ENCODE results near the gene MYO1A. TPM values are rescaled to one million over a fixed set of nuclear protein-coding genes. Genes with fewer than 3 reads are reported as not detected.
"Not testable (repeated sequence)": the region's sequence is repeated elsewhere in the genome, so short reads cannot be mapped to it uniquely, and the experiment has no call there.

MYO1A gene
- polyA plus RNA-seq, 4 donors = 0.11 to 0.20 (median 0.15) TPM; not detected in 1

GRCh38 chr12:57019983-57020719 is 29.8 kb downstream of the MYO1A start:
- no peak for DNase-seq (ENCODE audit: low read depth in 4 of 4, low spot score in 3 of 4)

- DNase-seq (ENCODE audit: low read depth in 4 of 4, low spot score in 3 of 4) = no peak
Measured at GRCh38 chr12:57018906-57019305, 31.0 kb downstream of the MYO1A start.

- DNase-seq (ENCODE audit: low read depth in 4 of 4, low spot score in 3 of 4) = not testable (repeated sequence)
Measured at GRCh38 chr12:57018353-57018752, 31.6 kb downstream of the MYO1A start.

GRCh38 chr12:57016348-57016747 is 33.6 kb downstream of the MYO1A start, which contains the start of gene TAC3:
TSS of gene TAC3 (minus strand) at chr12:57016529. CDS start at chr12:57015797, 732 bp downstream.
- no peak for DNase-seq (ENCODE audit: low read depth in 4 of 4, low spot score in 3 of 4)

- no peak for DNase-seq (ENCODE audit: low read depth in 4 of 4, low spot score in 3 of 4)
Measured at GRCh38 chr12:57012600-57013465, 37.1 kb downstream of the MYO1A start.

GRCh38 chr12:57011438-57012424 is 38.2 kb downstream of the MYO1A start:
- DNase-seq (ENCODE audit: low read depth in 4 of 4, low spot score in 3 of 4) = no peak

- DNase-seq (ENCODE audit: low read depth in 4 of 4, low spot score in 3 of 4) = no peak
Measured at GRCh38 chr12:57010627-57011247, 39.2 kb downstream of the MYO1A start.

- no peak for DNase-seq (ENCODE audit: low read depth in 4 of 4, low spot score in 3 of 4)
Measured at GRCh38 chr12:57009949-57010626, 39.8 kb downstream of the MYO1A start.

- peak in 1 of 4 donors; percentile 47 for DNase-seq (ENCODE audit: low read depth in 4 of 4, low spot score in 3 of 4)
Measured at GRCh38 chr12:57008178-57008577, 41.8 kb downstream of the MYO1A start.

GRCh38 chr12:57006809-57007475 is 43.0 kb downstream of the MYO1A start:
- no peak for DNase-seq (ENCODE audit: low read depth in 4 of 4, low spot score in 3 of 4)

- DNase-seq (ENCODE audit: low read depth in 4 of 4, low spot score in 3 of 4) = no peak
Measured at GRCh38 chr12:57005980-57006808, 43.7 kb downstream of the MYO1A start, which contains the start of gene ZBTB39. TSS of gene ZBTB39 (minus strand) at chr12:57006546. CDS start at chr12:57004917, 1,629 bp downstream.

- no peak for DNase-seq (ENCODE audit: low read depth in 4 of 4, low spot score in 3 of 4)
Measured at GRCh38 chr12:57004651-57005050, 45.3 kb downstream of the MYO1A start.

- DNase-seq (ENCODE audit: low read depth in 4 of 4, low spot score in 3 of 4) = no peak
Measured at GRCh38 chr12:57003395-57003794, 46.5 kb downstream of the MYO1A start.

GRCh38 chr12:57001448-57001906 is 48.5 kb downstream of the MYO1A start:
- no peak for DNase-seq (ENCODE audit: low read depth in 4 of 4, low spot score in 3 of 4)

- no peak for DNase-seq (ENCODE audit: low read depth in 4 of 4, low spot score in 3 of 4)
Measured at GRCh38 chr12:57000393-57000792, 49.5 kb downstream of the MYO1A start.

- DNase-seq (ENCODE audit: low read depth in 4 of 4, low spot score in 3 of 4) = no peak
Measured at GRCh38 chr12:56999456-56999855, 50.5 kb downstream of the MYO1A start.

- no peak for DNase-seq (ENCODE audit: low read depth in 4 of 4, low spot score in 3 of 4)
Measured at GRCh38 chr12:56998981-56999380, 50.9 kb downstream of the MYO1A start.

- DNase-seq (ENCODE audit: low read depth in 4 of 4, low spot score in 3 of 4) = no peak
Measured at GRCh38 chr12:56998316-56998715, 51.6 kb downstream of the MYO1A start.

Data from left renal pelvis (tissue), 4 donors.